Skin epidermis (tissue), 12 donors: ENCODE measurements around the gene PRR35.

ENCODE experiments used
- H3K27ac ChIP-seq, 21 experiments: fragments of 200-600 bp; sonication (generic) in 11 of 21; one replicate each; pipeline ENCODE4 v1.5.0; 2020; ENCODE audit warnings: mild to moderate bottlenecking in 3 of 21, inconsistent platforms in 2 of 21, moderate library complexity in 2 of 21
- H3K4me3 ChIP-seq, 7 experiments: fragments of 200-600 bp; sonication (generic) in 2 of 7; one replicate each; pipeline ENCODE4 v1.5.0; 2020; ENCODE audit warnings: inconsistent platforms in 2 of 7, mild to moderate bottlenecking in 2 of 7, moderate library complexity in 1 of 7

Gene PRR35

DNA sequence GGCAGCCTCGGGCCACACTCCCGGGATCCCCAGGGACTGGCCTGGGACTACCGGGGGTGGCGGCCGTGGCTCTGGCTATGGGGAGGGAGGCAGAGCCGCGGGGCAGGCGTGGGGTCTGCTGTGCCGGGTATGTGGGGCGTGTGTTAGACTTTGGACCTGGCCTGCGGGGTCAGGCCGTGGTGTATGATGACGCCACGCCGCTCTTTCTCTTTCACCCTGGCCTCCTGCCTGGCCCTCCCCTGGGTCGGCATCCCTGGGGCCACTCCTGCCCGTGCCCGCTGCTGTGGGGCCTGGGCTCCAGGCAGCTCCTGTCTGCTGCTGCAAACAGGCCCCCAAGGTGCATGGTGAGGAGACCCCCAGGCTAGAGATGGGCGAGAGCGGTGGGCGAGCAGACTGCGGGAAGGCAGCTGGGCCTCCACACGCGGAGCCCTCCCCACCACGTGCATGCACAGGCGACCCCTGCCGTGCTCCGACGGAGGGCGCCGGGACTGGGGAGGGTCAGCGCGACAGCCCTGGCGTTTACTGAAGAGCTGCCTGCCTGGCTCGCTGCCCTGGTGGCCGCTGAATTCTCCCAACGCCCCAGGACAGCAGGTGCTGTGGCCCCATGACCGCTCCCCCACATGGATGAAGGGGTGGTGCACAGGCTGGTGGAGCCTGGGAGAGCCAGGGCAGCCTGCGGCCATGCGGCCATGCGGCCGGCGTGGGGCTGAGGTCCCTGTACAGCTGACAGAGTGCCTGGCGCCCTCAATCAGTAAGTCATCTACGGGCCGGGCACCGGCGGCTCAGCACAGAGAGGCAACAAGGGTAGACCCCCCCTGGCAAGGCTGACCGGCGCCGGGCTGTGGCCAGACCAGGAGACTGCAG is 16.7 kb upstream of the PRR35 start:
- Histone ChIP-seq H3K27ac (no peak overlapping the region), H3K4me3 (no peak overlapping the region)

DNA sequence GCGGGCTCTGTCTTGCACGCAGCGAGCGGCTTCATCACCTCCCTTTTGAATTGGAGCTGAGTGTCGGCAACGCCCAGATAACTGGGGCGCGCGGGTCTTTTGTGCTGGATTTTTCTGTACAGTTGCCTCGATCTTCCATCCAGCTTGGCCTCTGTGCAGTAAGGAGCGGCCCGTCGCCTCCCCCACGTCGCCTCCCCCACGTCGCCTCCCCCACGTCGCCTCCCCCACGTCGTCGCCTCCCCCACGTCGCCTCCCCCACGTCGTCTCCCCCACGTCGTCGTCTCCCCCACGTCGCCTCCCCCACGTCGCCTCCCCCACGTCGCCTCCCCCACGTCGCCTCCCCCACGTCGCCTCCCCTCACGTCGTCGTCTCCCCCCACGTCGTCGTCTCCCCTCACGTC is 15.7 kb upstream of the PRR35 start:
- H3K4me3 ChIP-seq = no peak overlapping the region
- H3K27ac ChIP-seq = no peak overlapping the region

DNA sequence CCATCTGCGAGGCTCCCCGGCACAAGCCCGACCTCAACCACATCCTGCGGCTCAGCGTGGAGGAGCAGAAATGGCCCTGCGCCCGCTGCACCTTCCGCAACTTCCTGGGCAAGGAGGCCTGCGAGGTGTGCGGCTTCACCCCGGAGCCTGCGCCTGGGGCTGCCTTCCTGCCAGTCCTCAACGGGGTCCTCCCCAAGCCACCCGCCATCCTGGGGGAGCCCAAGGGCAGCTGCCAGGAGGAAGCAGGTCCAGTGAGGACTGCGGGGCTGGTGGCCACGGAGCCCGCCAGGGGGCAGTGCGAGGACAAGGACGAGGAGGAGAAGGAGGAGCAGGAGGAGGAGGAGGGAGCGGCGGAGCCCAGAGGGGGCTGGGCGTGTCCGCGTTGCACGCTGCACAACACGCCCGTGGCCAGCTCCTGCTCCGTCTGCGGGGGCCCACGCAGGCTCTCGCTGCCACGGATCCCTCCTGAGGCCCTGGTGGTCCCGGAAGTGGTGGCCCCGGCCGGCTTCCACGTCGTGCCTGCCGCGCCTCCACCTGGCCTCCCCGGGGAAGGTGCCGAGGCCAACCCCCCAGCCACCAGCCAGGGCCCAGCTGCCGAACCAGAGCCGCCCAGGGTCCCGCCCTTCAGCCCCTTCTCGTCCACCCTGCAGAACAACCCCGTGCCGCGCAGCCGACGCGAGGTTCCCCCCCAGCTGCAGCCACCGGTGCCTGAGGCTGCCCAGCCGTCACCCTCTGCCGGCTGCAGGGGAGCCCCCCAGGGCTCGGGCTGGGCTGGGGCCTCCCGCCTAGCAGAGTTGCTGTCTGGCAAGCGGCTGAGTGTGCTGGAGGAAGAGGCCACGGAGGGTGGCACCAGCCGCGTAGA is 13.1 kb upstream of the PRR35 start:
- Histone ChIP-seq H3K27ac (peak overlapping the region in 2 of 21 experiments; percentile 17 to 50), H3K4me3 (peak overlapping the region in 1 of 7 experiments; percentile 5)

DNA sequence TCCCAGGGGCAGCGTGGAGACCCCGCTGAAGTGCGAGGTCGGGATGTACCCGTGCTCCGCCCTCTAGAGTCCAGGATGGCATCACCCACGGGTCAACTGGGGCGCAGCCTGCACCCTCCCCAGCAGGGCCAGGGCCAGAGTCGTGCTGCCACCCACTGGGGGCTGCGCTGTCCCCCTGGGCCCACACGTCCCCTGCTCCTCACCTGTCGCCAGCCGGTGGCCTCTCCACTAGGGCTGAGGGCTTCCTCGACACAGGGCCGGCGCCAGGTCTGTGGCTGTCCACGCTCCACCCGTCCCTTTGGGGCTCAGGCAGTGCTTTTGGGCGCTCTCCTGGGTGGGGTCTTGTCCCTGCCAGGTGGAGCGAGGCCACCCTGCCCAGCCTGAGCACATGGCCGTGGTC is 11.6 kb upstream of the PRR35 start:
- no peak overlapping the region for H3K4me3 ChIP-seq
- no peak overlapping the region for H3K27ac ChIP-seq

DNA sequence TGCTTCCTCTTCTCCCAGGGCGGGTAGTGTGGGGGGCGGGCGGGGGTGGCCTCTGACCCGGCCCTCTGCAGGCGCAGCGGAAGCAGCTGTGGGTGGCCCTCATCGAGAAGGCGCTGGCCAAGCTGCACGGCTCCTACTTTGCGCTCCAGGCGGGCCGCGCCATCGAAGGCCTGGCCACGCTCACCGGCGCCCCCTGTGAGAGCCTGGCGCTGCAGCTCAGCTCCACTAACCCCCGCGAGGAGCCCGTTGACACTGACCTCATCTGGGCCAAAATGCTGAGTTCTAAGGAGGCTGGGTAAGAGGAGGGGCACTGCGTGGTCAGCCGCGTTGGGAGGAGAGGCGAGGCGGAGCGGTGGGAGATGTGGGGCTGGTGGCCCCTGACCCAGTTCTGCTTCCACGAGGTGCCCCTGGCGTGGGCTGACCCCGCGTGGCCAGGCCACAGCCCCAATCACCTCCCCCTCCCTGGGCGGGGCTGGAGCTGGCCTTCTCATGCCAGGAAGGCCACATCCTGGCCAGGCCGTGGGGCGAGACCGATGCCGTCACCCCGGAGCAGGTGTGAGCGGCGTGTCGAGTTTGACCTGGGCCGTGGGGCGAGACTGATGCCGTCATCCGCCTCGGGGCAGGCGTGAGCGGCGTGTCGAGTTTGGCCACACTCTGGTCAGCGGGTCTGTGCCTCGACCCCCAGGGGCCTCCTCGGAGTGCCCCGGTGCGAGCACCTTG is 10.5 kb upstream of the PRR35 start:
- Histone ChIP-seq H3K27ac (no peak overlapping the region), H3K4me3 (no peak overlapping the region)

DNA sequence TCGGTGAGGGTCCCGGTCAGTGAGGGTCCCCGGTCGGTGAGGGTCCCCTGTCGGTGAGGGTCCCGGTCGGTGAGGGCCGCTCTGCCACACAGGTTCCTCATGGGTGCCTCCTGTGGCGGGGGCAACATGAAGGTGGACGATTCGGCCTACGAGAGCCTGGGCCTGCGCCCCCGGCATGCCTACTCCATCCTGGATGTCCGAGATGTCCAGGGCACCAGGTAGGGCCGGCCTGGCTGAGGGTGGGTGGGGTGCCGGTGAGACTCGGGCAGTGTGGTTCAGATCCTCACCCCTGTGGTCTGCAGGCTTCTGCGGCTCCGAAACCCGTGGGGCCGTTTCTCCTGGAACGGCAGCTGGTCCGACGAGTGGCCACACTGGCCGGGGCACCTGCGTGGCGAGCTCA is 9.0 kb upstream of the PRR35 start:
- no peak overlapping the region for H3K27ac ChIP-seq
- H3K4me3 ChIP-seq = no peak overlapping the region

DNA sequence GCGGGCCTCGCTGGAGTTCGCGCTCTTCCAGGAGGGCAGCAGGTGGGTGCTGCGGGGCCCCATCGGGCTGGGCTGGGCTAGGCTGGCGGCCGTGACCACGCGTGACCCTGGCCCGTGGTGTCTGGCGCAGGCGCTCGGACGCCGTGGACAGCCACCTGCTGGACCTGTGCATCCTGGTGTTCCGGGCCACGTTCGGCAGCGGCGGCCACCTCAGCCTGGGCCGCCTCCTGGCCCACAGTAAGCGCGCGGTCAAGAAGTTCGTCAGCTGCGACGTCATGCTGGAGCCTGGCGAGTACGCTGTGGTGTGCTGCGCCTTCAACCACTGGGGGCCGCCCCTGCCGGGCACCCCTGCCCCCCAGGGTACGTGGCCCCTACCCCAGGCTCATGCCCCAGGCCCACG is 8.0 kb upstream of the PRR35 start:
- Histone ChIP-seq H3K4me3 (no peak overlapping the region), H3K27ac (no peak overlapping the region)

DNA sequence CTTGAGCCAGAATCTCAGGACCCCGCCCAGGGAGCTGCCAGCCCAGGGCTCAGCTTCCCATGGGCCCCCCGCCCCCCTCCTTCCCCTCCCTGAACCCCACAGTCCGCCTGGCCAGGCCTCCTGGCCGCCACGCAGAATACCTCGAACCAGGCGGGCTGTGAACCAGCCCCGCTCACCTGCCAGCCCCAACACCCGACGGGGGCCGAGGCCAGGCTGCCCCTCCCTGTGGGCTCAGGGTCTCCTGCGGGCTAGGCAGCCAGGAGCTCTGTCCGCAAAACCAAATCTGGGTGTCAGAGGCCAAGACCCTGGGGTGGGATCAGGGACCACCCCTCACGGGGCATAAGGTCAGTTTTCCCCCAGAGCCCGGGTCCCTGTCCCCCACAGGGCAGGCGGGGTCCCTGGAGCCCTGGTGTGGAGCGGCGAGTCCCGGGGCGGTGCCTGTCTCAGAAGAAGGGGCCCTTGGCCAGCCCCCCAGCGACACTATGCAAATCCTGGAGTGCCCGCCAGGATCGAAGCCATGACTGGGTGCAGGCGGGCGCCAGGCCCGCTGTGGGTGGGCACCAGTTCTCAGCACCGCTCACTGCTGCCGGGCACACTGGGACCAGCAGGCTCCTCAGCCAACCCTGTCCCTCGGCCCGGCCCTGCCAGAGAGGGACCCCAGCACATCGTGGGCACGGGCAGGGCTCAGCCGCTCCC is 6.4 kb upstream of the PRR35 start:
- no peak overlapping the region for H3K4me3 ChIP-seq
- H3K27ac ChIP-seq = peak overlapping the region in 1 of 21 experiments; percentile 46

DNA sequence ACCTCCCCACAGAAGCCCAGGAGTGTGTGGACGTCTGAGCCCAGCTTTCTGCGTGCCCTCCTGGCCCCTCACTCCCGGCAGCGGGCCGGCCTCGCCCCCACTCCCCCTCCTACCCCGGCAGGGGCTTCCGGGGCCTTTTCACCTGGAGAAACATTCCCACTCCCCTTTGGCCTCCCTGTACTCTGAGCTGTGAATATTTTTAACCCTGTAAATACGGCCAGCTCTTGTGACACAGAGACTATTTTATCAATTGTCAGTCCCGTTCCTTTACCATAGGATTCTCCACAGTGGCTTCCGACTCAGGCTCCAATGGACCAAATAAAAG is 5.9 kb upstream of the PRR35 start:
- no peak overlapping the region for H3K4me3 ChIP-seq
- H3K27ac ChIP-seq = peak overlapping the region in 5 of 21 experiments; percentile 1 to 46 (median 32)

DNA sequence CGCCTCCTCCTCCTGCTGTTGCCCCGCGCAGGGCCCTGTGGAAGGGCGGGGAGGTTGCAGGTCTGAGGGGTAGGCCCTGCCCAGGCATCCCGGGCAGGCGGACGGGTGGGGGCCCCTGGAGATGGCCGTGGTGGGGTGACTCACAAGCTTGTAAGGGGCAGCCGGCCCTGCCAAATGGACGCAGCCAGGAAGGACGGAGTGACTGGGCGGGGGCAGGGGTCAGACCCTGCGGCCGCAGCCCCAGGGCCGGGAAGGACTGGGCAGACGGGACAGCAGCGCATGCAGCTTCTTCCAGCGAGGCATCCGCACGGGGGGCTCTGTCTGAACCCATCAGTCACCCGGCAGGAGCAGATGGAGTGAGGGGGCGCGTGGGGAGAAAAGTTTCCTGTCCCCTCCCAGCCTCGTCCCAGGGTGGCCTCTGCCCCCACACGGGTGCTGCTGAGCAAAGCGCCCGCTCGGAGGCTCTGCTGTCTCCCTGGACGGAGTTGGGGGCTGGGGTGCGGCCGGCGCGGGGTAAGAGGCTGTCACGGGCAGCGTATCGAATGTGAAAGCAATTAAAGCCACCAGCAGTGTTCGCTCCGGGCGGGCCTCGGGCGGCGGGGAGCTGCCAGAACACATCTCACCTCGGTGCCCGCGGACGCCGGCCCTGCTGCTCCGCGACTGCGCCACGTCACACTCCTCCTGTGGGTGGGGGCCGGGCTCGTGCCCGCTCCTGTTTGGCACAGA is 5.4 kb upstream of the PRR35 start:
- H3K27ac ChIP-seq = peak overlapping the region in 11 of 21 experiments; percentile 1 to 50 (median 18)

DNA sequence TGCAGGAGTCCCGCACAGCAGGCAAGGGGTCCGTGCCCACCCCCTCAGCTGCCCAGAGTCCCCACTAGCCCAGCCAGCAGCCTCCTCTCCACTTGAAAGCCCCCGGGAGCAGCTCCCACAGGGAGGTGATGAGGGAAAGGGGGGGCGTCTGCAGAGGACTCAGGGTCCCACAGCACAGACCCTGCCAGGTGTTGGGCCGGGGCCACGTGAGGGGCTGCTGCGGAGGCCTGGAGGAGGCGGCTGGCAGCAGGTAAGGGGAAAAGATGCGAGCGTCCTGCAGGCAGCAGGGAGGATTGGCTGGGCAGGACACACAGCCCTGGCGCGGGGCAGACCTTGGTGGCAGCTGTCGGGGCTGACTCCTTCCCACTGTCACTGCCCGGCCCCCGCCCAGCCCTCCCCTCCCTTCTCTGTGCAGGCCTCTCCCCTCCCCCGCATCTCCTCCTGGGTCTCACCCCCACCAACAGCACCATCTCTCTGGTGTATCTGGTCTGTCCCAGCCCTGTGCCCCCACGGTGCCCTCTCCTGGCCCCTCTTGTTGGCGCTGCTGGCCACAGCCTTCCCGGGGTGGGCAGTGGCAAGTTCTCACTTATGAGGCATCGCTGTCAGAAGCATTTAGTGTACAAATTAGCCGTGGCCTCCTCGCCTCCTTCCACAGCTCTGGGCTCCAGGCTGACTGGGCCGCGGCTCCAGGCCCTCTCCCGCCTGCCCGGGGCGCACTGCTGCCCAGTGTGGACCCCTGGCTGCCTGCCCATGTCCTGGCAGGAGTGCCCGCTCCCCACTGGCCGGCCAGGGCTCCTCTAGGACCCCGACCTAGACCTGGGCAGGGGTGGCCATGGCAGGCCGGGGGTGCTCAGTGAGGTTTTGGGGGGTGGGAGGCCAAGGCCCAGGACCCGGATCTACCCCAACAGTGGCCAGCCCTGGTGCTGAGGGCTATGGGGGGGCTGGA is 4.4 kb upstream of the PRR35 start:
- Histone ChIP-seq H3K4me3 (no peak overlapping the region), H3K27ac (peak overlapping the region in 3 of 21 experiments; percentile 13 to 25 (median 18))

More for the DNA sequence above, 5.4 kb upstream of the PRR35 start:
- peak overlapping the region in 5 of 7 experiments; percentile 4 to 23 (median 12) for H3K4me3 ChIP-seq

DNA sequence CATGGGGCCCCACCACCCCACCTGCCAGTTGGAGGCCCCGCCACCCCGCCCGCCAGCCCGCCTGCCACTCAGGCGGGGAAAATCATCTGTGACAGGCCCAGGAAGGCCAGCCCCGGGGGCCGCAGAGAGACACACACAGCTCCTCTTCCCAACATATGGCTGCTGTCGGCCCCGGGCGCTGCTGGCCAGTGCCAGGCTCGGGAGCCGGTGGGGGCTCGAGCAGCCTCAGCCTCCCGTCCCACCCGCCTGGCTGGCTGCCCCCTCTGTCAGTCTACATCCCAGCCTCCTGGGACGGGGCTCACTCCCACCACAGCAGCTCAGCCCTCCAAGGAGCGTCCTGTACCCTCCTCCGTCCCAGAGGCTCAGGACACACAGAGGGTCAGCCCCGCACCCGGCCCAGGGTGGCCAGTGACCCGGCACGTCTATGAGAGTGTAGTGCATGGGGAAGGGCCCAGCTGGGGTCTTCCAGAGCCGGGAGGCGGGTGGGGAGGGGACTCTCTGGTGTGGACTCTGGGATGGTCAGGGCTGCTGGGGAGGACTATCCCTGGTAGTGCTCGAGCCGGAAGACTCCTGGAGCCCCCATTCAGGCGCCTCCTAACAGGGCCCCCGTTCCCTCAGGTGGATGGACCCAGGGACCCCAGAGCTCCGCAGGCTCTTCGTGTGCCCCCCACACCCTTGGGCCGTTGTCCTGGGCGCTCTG is 3.6 kb upstream of the PRR35 start:
- Histone ChIP-seq H3K4me3 (no peak overlapping the region), H3K27ac (no peak overlapping the region)

DNA sequence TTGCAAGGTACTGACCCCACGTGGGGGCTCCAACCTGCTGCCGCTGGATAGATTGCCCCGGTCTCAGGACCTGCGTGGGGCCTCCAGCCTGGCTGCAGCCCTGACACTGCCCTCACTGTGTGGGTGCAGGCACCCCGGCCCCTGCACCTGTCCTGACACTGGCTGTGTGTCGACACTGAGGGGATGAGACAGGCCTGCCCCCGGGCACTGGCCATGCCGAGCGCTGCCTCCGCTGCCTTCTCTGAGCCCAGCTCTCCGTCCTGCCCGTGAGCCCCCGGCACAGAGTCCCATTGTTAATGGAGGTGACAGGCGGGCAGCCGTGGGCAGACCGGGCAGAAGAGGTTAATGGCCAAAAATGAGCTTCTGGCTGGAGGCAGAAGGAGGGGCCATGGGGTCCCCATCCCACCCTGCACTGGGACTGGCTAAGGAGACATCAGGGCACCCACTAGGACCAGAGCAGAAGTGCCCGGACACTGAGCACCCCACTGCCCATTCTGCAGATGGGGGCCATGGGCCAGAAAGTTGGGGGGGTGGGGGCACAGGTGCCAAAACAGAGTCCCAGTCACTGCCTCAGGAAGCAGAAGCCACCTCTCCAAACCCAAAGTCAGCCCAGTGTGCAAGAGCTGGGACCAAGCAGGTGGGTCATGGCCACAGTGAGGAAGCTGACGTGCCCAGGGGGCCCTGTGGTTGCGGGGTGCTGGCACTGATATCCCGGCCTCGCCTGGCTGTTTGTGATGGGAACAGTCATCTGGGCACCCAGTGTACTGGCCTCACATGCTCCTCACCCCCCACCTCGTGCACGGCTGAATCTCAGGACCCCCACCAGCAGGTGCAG is 2.5 kb upstream of the PRR35 start:
- no peak overlapping the region for H3K27ac ChIP-seq
- H3K4me3 ChIP-seq = no peak overlapping the region

DNA sequence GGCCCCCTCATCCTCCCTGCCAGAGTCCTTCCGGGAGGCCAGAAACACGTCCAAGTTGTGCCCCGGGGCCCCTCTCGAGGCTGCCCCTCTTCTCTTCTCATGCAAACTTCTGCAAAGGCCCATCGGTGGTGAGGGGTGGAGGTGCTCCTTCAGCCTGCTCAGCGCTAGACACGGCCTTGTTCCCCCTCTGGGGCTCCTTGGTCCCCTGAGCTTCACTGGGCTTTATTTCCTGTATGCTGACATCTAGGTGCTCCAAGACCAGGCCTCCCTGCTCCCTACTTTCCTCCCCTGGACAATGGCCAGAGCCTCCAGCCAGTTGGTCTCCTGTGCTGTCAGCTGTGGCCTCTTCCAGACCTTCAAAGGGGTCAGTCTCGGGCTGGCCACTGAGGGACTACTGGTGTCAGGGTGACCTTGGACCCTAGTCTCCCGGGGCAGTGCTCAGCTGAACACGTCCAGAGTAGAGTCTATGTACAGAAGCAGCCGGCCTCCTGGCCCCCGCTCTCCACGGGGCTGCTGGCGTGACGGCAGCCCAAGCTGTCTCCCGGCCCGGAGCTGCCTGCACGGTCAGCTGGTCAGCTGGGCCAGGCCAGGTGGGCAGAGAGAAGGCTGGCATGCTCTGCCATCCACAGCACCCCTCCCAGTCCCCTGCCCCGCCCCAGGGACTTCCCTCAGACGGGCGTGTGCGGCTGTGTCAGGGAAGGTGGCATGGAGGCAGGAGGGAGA is 1.7 kb upstream of the PRR35 start:
- Histone ChIP-seq H3K27ac (no peak overlapping the region), H3K4me3 (no peak overlapping the region)

DNA sequence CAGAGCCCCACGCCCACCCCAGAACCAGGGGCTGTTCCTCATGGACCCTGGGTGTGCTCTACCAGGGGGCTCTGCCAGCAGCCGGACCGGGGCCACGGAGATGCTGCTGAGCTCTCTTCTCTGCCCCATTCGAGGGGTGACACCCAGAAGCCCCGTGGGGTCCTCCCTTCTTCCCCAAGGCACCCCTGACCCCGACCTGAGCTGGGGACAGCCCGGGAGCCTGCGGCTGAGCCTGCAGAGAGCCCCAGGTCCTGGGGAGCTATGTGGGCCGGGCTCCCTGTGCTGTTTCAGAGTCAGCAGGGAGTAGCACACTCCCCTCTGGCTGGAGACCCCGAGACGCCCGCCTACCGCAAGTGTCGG is 1.2 kb upstream of the PRR35 start:
- Histone ChIP-seq H3K4me3 (no peak overlapping the region), H3K27ac (no peak overlapping the region)
